Measurements from ENCODE around the gene MARK1. TPM values are rescaled to one million over a fixed set of nuclear protein-coding genes. Genes with fewer than 3 reads are reported as not detected.

Gene MARK1
- total and polyA plus RNA-seq, 2 experiments from 2014 or later: 11.1 to 13.6 TPM

GRCh38 chr1:220694866-220695382 is 167.0 kb downstream of the MARK1 start:
- ATAC-seq: no peak
- TF ChIP-seq CTCF (conservative IDR thresholded peaks at IDR 0.05; ENCODE audit: low read depth in 2 of 2) (no peak), CREB1 (CRISPR knock-in tag; IDR thresholded peaks at IDR 0.05; ENCODE audit: low read depth) (no peak), ZNF462 (CRISPR knock-in tag; IDR thresholded peaks at IDR 0.05) (no peak), EZH2 (IDR thresholded peaks at IDR 0.05; ENCODE audit: low read depth, unreplicated experiment) (no peak), STAT1 (IDR thresholded peaks at IDR 0.05; ENCODE audit: unreplicated experiment) (no peak), EZH2phosphoT487 (IDR thresholded peaks at IDR 0.05; ENCODE audit: unreplicated experiment) (no peak), NANOG (IDR thresholded peaks at IDR 0.05; ENCODE audit: borderline replicate concordance) (no peak)
- TF ChIP-seq, protein P1, sequence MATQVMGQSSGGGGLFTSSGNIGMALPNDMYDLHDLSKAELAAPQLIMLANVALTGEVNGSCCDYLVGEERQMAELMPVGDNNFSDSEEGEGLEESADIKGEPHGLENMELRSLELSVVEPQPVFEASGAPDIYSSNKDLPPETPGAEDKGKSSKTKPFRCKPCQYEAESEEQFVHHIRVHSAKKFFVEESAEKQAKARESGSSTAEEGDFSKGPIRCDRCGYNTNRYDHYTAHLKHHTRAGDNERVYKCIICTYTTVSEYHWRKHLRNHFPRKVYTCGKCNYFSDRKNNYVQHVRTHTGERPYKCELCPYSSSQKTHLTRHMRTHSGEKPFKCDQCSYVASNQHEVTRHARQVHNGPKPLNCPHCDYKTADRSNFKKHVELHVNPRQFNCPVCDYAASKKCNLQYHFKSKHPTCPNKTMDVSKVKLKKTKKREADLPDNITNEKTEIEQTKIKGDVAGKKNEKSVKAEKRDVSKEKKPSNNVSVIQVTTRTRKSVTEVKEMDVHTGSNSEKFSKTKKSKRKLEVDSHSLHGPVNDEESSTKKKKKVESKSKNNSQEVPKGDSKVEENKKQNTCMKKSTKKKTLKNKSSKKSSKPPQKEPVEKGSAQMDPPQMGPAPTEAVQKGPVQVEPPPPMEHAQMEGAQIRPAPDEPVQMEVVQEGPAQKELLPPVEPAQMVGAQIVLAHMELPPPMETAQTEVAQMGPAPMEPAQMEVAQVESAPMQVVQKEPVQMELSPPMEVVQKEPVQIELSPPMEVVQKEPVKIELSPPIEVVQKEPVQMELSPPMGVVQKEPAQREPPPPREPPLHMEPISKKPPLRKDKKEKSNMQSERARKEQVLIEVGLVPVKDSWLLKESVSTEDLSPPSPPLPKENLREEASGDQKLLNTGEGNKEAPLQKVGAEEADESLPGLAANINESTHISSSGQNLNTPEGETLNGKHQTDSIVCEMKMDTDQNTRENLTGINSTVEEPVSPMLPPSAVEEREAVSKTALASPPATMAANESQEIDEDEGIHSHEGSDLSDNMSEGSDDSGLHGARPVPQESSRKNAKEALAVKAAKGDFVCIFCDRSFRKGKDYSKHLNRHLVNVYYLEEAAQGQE (IDR thresholded peaks at IDR 0.05; ENCODE audit: unreplicated experiment): no peak
- TF ChIP-seq, protein P2, sequence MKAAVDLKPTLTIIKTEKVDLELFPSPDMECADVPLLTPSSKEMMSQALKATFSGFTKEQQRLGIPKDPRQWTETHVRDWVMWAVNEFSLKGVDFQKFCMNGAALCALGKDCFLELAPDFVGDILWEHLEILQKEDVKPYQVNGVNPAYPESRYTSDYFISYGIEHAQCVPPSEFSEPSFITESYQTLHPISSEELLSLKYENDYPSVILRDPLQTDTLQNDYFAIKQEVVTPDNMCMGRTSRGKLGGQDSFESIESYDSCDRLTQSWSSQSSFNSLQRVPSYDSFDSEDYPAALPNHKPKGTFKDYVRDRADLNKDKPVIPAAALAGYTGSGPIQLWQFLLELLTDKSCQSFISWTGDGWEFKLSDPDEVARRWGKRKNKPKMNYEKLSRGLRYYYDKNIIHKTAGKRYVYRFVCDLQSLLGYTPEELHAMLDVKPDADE (IDR thresholded peaks at IDR 0.05): no peak

More at GRCh38 chr1:220694866-220695382, 167.0 kb downstream of the MARK1 start:
- Mint-ChIP-seq H3K4me1 (peaks cover 3% of the 10 kb centered on the region; the same call in 2 of the 3 replicates), H3K27me3 (ENCODE audit: insufficient read depth, low read depth, poor library complexity) (peaks cover 16% of the 10 kb centered on the region), H3K27ac (no peak overlapping the region), H3K9me3 (no peaks in the 10 kb centered on the region), H3K36me3 (ENCODE audit: low read depth) (peaks cover 3% of the 10 kb centered on the region; the same call in 1 of the 3 replicates), H3K4me3 (no peak overlapping the region)
- no peak for DNase-seq (ENCODE audit: low spot score)
- H2AFZ ChIP-seq: no peak overlapping the region
- 0 out of 2 replicates have a peak, but pooled peaks cover 3% of the 10 kb centered on the region for H4K20me1 ChIP-seq (replicated peaks; ENCODE audit: insufficient read depth)
- H3K27ac ChIP-seq (ENCODE audit: low read depth): no peak overlapping the region
- H3K4me3 ChIP-seq: no peak overlapping the region
- H3K4me1 ChIP-seq (ENCODE audit: insufficient read depth): 0 out of 2 replicates have a peak, but pooled peaks cover 7% of the 10 kb centered on the region
- H3K79me2 ChIP-seq (replicated peaks; ENCODE audit: insufficient read depth): no peaks in the 10 kb centered on the region
- no peak overlapping the region for H3K4me2 ChIP-seq
- H3F3A ChIP-seq (replicated peaks; ENCODE audit: low read depth): 0 out of 2 replicates have a peak, but pooled peaks cover 3% of the 10 kb centered on the region
- no peaks in the 10 kb centered on the region for H3K36me3 ChIP-seq (ENCODE audit: insufficient read depth)
- H3K27me3 ChIP-seq (ENCODE audit: insufficient read depth): peaks cover 25% of the 10 kb centered on the region
- peaks cover 11% of the 10 kb centered on the region; the same call in 1 of the 2 replicates for H3K9me2 ChIP-seq (ENCODE audit: insufficient read depth)
